GM18517 (cell line): ENCODE measurements around the gene PRSS27.

Source experiments
- ATAC-seq: cut with Tn5 transposase; IDR thresholded peaks from one replicate; pipeline ENCODE4 v1.9.1; 2021; ENCODE audit warnings: mild to moderate bottlenecking, moderate library complexity; ENCODE audit not compliant: unreplicated experiment

The PRSS27 gene

GRCh38 chr16:2710021-2710710, 9.9 kb downstream of the PRSS27 start:
- ATAC-seq: no peak

- ATAC-seq: no peak
Observed at GRCh38 chr16:2709588-2709984, 10.4 kb downstream of the PRSS27 start.

GRCh38 chr16:2708955-2709587, 11.0 kb downstream of the PRSS27 start:
- no peak for ATAC-seq

- no peak for ATAC-seq
Observed at GRCh38 chr16:2708290-2708639, 11.8 kb downstream of the PRSS27 start.

- no peak for ATAC-seq
Observed at GRCh38 chr16:2707368-2708289, 12.4 kb downstream of the PRSS27 start.

GRCh38 chr16:2706611-2707311, 13.3 kb downstream of the PRSS27 start:
- no peak for ATAC-seq

GRCh38 chr16:2706085-2706484, 13.9 kb downstream of the PRSS27 start:
- ATAC-seq: no peak

- no peak for ATAC-seq
Observed at GRCh38 chr16:2705351-2705750, 14.7 kb downstream of the PRSS27 start.

DNA sequence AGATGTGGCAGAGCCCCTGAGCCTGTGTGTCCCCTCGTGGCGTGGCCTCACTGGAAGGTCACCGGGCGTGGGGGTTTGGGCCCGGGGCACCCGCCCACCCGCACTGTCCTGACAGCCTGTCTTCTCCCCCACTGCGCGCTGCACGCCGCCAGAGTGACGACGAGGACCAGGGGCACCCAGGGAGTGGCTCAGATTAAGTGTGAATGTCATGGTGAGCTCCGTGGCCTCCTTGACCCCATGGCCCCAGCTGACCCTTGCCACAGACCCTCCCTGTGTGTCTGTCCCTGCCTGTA, 15.1 kb downstream of the PRSS27 start:
- no peak for ATAC-seq

DNA sequence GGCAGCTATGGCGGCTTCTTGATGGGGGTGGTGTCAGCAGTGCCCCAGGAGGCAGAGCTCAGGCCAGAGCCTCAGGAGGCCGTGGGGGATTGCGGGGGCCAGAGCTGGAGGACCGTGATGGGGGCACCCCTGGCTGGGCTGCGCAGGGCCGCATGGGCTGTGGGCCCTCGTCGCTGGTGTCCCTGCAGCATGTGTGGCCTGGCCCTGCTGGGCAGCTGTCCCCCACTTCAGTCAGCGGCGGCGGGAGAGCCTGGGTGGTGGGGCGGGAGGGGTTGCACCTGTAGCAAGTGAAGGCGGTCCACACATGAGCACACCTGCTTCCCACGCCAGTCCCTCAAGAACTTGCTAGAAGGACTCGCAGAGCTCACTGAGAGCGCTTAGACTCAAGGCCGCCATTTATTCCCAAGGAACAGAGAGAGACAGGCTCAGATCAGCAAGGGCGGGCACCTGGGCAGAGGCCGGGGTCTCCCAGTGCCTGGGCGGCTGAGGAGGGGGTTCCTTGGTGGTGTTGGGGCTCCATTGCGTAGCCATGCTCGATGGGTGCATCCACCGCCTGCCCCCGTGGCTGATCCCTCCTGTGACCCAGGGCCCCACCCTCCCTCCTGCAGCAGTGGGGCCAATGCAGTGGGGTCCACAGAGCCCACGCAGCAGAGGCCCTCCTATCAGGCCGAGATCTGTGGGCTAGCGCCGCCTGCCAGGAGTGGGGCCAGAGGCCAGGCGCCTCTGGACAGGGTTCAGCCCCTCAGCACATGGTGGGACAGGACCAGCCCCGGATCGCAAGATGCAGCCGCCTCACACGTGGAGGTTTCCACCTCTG, 15.7 kb downstream of the PRSS27 start:
- no peak for ATAC-seq

- no peak for ATAC-seq
Observed at GRCh38 chr16:2702871-2703745, 16.9 kb downstream of the PRSS27 start.

- no peak for ATAC-seq
Observed at GRCh38 chr16:2702438-2702825, 17.6 kb downstream of the PRSS27 start.

- ATAC-seq: no peak
Observed at GRCh38 chr16:2701713-2702437, 18.1 kb downstream of the PRSS27 start.

- ATAC-seq: no peak
Observed at GRCh38 chr16:2701272-2701671, 18.8 kb downstream of the PRSS27 start.

DNA sequence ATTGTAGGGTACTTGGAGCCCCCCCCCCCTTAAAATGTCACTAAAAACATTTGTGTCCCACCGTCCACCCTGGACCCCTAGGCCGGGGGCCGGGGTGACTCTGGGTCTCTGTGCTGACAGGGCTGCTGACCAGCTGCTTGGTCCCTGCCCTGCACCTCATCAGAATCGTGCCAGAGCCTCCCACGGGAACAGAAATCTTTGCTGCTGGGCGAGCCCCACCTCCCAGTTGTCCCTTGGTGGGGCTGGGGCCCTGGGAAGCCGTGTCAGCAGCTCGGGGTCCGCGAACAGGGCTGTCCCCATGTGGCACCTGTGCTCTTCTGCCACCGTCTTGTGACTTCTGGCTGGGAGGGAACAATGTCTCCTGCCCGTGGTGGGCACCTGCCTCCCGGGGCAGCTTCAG, 19.2 kb downstream of the PRSS27 start:
- ATAC-seq: no peak

GRCh38 chr16:2699791-2700600, 20.0 kb downstream of the PRSS27 start:
- ATAC-seq: no peak

- no peak for ATAC-seq
Observed at GRCh38 chr16:2698965-2699750, 20.9 kb downstream of the PRSS27 start.
